G401.6 (cell line): ENCODE data around the gene TBC1D14.
"Not testable (repeated sequence)": the region's sequence is repeated elsewhere in the genome, so short reads cannot be mapped to it uniquely, and the experiment has no call there.

ENCODE experiments used
- FAIRE-seq: peaks from 2 replicates; lab custom pipeline; 2012; peaks lifted over from hg19 to GRCh38; lab: Jason Lieb, UNC

The TBC1D14 gene

DNA sequence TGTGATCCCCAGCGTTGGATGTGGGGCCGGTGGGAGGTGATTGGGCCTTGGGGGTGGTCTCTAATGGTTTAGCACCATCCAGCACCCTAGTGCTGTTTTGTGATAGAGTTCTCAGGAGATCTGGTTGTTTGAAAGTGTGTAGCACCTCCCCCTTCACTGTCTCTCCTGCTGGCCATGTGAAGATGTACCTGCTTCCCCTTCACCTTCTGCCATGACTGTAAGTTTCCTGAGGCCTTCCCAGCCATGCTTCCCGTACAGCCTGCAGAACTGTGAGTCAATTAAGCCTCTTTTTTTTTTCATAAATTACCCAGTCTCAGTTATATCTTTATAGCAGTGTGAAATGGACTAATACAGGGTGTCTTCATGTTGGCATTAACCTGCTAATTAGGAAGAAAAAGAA, 19.3 kb upstream of the TBC1D14 start:
- no peak for FAIRE-seq

DNA sequence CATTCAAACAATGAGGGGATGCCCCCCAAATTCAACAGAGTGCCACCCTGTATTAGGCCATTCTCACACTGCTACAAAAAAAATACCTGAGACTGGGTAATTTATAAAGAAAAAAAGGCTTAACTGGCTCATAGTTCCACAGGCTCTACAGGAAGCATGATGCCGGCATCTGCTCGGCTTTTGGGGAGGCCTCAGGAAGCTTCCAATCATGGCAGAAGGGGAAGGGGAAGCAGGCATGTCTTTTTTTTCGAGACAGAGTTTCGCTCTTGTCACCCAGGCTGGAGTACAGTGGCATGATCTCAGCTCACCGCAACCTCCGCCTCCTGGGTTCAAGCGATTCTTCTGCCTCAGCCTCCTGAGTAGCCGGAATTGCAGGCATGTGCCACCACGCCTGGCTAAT, 18.7 kb upstream of the TBC1D14 start:
- FAIRE-seq = not testable (repeated sequence)

DNA sequence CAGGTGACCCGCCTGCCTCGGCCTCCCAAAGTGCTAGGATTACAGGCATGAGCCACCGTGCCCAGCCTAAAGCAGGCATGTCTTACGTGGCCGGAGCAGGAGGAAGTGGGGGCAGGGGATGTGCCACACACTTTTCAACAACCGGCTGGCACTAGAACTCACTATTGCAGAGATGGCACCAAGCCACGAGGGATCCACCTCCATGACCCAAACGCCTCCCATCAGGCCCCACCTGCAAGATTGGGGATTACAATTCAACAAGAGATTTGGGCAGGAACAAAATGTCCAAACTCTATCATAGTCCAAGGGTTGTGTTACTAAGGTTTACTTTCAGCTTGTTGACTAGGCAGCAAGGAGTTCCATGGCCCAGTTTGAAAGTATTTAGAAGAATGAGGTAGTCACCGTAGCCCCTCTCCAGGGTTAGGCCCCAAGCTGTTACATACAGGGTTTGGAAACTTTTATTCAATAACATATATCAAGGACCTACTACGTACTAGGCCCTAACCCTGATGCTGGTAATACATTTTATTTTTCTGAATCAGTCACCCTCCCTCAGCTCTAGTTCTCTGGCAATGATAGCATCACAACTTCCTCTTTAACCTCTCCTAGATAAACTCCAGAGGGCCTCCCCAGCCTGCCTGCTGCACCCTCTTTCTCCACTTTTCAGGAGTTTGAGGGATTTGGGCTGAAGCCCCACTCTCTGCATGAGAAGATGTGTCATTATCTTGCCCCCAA, 18.0 kb upstream of the TBC1D14 start:
- FAIRE-seq = no peak

DNA sequence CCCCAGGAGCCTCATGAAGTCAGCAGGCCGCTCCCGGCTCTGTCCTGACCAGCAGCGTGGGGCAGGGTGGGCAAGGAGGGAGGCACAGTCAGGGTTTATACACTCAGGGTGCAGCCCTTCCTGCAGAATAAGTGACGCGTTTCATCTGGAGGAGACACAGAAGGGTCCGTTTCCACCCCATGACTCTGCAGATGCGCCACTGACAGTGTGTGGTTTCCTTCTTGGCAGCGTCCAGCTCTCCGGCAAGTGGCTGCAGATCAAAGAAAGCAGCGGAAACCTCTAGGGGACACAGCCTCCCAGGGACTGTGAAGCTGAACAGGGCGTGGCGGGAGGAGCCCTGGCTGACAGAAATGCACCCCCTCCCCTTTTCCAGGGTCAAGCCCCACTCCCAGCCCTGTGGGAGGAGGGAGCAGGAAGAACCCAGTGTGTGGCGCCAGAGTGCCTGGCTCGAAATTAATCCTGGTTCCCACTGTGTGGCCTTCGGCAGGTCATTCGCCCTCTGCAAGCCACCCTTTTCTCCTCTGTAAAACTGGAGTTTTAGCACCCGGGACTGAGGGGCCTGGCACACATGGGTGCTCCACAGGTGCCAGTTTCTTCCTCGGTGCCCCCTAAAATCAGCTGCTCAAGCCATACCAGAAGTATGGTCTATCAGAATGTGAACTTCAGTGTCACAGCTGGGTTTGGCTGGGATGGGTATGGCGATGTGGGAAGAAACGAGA, 17.3 kb upstream of the TBC1D14 start:
- FAIRE-seq = no peak

DNA sequence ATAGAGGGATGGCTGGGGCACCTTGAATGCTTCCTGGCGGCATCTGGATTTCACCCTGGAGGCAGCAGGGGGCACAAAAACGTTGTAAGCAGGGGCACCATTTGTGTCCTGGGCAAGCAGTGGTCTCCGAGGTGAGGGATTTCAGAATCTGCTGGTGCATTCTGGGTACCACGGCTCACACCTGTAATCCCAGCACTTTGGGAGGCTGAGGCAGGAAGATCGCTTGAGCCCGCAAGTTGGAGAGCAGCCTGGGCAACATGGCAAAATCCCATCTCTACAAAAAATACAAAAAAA, 16.8 kb upstream of the TBC1D14 start:
- FAIRE-seq = no peak

DNA sequence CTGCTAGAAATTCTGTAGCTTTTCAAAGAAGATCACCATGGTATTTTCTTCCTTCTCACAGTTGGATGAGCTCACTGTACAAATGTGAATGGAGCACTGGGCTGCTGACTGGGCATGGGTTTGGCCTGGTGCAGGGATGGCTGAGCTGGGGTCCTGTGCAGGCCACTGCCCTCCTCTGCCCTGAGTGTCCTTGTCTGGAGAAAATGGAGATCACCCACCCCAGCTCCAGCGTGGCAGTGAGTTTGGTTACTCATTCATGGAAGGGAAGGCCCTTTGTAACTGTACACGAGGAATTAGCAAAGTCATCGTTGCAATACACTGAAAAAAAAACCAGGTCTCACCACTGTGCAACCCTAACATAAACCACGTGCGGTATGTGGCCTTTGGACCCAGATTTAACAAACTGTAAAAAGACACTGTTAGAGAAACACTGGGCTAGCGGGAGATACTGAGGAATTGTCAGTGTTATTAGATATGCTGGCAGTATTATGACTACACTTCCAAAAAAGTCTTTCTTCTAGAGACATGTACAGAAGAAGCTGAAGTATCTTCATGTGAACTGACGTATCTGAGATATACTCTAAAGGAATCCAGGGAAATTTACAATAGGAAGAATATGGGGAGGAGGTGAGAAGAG, 16.1 kb upstream of the TBC1D14 start:
- FAIRE-seq = no peak

DNA sequence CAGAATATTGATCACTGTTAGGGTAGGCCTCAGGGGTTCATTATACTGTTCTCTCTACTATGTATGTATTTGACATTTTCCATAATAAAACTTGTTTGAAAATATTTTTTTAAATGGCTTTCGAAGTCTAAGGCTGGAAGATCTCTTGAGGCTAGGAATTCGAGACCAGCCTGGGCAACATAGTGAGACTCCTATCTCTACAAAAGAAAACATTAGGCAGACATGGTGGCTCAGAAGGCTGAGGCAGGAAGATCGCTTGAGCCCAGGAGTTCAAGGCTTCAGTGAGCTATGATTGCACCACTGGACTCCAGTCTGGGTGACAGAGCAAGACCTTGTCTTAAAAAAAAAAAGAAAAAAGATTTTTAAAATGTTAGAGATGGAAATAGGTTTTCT, 15.5 kb upstream of the TBC1D14 start:
- no peak for FAIRE-seq

DNA sequence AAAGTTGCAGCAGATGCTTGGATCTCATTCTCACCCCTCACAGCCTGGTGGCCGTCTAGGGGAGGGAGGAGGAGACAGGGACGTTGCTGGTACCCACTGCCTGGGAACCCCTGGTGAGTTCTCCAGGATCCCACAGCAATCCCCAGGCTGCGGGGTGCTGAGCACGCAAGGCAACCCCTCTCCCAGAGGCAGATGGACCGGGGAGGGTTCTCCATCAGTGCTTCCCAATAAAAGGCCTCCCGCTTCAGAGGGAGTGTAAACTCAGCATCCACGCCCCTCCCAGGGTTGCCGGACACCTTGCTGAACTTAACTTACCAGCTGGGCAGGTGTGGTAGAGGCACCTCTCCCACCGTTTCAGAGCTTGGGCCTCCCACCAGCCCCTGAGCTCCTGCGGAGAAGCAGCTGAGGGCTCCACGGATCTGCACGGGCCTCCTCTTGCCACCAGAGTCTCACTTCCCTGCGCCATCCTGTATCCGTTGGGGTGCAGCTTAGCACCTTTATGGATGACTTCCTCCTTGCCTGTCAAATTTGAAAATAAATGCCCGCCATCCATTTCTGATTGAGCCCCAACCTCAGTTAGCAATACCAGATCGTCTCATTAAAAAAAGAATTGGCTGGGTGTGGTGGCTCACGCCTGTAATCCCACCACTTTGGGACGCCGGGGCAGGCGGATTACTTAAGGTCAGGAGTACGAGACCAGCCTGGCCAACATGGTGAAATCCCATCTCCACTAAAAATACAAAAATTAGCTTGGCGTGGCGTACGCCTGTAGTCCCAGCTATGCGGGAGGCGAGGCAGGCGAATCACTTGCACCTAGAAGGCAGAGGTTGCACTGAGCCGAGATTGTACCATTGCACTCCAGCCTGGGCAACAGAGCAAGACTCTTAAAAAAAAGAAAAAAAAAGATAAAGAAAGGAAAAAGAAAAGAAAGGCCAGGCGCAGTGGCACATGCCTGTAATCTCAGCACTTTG, 14.8 kb upstream of the TBC1D14 start:
- no peak for FAIRE-seq

DNA sequence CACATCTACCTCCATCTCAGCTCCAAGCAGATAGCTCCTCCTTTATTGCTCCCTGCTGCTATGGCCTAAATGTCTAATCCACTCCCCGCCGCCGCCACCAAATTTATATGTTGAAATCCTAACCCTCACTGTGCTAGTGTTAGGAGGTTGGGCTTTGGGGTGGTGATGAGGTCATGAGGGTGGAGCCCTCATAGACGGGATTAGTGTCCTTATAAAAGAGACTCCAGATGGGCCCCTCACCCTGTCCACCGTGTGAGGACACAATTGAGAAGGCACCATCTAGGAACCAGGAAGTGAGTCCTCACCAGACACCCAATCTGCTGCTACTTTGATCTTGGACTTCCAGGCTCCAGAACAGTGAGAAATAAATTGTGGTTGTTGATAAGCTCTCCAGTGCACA, 13.6 kb upstream of the TBC1D14 start:
- no peak for FAIRE-seq

DNA sequence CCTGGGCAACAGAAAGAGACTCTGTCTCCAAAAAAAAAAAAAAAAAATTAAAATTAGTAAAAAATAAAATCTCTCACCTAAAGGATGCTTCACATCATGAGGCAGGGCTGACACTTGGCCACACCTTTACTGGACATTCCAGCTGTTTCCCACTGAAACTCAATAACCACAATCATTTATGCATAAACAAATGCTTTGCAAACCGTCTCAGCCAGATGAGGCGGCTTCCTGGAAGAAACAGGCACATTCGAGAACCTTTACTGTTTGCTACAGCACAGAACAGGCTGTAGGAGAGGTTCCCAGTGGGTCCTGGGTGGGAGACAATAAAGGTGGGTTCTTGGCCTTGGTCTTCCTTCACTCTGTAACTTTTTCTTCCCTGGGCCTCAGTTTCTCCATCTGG, 10.9 kb upstream of the TBC1D14 start:
- no peak for FAIRE-seq

DNA sequence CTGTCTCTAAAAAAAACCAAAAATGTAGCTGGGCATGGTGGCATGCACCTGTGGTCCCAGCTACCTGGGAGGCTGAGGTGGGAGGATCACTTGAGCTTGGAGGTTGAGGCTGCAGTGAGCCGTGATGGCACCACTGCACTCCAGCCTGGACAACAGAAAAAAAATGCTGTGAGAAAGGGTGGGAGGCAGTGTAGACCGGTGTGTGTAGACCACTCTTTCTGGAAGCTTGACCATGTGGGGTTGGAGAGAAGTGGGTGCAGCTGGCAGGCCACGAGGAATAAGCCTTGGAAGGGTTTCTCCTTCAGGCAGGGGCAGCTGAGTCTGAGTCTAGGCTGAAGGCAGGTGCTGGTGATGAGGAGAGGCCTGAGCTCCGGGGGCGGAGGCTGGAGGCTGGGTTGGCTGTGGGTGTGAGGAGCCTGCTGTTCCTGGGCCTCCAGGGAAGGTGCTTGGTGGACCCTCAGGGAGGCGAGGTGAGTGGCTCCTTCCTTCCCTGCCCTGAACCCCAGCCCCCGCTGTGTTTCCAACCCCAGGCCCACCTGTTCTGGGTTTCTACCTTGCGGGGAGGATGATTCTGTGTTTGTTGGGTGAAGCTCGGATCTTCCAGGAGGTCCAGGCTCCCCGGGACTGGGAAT, 9.3 kb upstream of the TBC1D14 start:
- no peak for FAIRE-seq

DNA sequence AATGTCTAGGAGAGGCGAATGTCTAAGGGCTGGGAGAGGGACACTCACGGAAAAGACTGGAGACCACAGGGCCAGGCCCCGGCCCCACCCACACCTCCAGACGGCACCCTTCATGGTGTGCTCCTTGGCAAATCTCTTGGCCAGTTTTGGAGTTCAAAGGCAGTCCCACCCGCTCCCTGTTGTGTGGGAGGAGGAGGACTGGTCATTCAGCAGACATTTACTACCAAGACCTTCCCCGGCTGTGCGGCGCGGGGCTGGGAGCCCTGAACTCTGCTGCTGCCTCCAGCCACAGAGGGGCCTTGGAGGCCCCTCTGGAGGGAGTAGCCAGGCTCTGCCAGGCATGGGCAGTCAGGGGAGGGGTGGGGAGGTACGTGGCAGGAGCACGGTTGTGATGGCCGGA, 8.7 kb upstream of the TBC1D14 start:
- FAIRE-seq = no peak

DNA sequence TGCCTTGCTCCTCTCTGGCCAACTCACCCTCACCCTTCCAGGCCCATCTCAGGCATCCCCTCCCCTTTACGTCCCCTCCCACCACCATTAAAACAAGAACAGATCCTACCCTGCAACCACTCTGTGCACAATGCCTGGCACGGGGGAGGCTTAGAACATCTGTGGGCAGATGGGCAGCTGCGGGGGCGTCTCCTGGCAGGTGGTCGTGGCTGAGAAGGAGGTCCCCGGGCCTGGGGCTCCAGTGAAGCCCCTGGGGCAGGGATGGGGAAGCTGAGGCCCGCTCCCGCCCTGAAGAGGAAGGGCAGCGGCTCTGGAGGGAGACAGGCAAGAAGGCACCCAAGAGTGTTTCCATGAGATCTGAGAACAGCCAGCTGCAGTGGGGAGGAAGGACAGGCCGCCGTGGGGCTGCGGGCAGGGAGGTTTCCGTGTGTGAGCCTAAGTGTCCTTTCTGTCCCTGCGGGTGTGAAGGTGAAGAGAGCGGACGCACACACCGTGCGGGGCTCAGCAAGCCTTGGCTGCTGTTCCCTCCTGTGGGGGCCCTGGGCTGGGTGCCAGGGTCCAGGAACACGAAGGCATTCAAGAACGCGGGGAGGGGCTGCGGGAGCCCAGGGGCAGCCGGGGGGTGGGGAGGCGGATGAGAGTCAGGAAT, 7.8 kb upstream of the TBC1D14 start:
- FAIRE-seq = no peak

DNA sequence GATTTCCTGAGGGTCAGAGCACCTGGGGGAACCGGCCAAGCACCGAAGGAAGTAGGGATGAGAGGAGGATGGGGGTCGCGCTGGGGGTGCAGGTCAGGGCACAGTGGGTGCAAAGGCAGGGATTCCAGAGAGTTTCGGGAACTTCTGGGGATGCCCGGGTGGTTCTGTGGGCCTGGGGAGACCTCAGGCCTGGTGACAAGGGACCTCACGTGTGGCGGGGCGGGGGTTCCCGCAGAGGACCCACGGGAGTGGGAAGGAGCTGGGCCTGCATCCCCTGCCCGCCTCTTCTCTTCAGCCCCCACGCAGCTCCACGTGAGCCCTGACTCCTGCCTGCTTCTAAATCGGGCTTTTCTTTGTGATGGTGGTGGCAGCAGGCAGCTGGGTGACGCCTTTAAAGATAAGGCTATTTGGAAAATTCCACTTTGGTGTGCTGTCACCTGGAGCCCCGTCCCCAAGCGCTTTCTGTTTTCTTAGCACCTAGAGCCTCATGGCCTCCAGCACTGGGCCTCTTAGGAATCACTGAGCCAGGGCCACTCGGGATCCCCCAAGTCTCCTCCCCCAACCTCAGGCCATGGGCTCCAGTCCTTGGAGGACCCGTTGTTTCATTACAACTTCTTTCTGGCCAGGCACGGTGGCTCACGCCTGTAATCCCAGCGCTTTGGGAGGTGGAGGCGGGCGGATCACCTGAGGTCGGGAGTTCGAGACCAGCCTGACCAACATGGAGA, 7.1 kb upstream of the TBC1D14 start:
- FAIRE-seq = no peak

DNA sequence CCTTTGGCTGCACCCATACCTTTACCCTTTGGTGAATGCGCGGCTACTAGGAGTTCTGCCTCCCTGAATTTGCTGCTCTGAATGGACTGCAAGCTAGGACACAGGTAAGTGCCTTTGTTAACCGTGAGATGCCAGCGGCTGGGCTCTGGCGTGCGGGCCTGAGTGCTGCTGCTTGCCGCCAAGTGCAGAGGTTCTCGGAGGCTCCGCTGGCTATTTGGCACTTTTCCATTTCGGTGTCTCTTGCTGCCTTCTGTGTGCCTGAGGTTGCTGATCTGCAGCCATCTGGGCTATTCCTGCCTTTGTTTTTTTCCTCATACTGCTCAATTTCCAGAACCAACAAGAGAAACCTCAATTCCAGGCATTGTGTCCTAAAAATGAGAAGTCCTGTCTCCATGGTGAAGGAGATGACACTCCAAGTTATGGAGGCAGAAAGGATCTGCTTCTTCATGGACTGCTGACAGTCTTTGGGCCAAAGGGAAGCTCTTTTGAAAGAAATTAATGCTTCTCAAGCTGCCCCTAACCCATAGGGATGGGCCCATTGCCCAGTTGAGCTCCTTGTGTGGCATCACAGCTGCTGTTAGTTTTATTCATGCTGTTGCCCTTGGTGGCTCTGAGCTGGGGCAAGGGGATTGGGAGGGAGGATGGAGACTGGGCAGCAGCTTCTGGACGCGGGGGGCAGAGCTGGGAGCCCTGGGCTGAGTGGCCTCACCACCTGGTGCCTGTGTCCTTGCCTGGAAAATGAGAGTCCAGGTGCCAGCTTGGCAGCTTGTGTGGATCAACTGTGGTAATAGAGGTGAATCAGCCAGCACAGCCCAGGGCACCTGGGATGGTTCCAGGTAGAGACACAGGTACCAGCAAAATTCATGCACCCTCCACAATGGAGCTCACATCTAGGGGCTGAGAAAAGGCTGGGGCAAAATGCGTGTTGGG, 3.8 kb upstream of the TBC1D14 start:
- no peak for FAIRE-seq

DNA sequence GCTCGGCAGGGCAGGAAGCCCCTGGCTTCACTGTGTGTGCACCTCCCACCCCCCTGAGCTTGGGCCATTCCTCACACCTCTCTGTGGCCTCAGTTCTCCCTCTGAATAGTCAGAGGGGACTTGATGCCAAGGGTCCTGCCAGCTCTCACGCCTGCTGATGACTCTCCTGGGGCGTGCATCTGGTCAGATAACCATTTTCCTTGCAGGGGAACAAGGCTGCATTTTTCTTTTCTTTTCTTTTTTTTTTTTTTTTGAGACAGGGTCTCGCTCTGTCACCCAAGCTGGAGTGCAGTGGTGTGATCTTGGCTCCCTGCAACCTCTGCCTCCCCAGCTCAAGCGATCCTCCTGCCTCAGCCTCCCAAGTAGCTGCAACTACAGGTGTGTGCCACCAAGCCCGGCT, 3.1 kb upstream of the TBC1D14 start:
- FAIRE-seq = not testable (repeated sequence)

DNA sequence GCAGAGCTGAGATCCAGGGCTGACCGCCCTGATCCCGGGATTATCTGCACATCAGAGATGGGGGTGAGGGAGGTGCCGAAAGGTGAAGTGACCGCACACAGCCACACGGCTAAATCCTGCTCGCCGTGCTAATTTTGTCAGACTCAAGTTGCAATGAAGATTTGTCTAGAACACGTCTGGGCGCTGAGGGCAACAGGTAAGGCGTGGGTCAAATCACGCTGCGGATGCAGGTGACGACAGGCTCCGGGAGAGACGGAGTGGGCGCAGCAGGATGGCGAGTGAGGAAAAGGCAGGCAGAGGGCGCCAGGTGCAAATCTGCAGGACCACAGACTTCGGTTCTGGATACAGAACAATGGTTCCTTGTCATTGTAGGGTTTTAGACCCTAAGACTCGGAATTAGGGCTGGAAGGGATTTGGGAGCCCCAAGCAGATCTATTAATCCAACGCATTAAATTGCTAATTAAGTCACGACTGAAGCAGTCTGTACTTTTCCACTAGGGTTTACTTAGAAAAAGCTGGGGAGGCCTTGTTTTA, 1.9 kb upstream of the TBC1D14 start:
- no peak for FAIRE-seq

DNA sequence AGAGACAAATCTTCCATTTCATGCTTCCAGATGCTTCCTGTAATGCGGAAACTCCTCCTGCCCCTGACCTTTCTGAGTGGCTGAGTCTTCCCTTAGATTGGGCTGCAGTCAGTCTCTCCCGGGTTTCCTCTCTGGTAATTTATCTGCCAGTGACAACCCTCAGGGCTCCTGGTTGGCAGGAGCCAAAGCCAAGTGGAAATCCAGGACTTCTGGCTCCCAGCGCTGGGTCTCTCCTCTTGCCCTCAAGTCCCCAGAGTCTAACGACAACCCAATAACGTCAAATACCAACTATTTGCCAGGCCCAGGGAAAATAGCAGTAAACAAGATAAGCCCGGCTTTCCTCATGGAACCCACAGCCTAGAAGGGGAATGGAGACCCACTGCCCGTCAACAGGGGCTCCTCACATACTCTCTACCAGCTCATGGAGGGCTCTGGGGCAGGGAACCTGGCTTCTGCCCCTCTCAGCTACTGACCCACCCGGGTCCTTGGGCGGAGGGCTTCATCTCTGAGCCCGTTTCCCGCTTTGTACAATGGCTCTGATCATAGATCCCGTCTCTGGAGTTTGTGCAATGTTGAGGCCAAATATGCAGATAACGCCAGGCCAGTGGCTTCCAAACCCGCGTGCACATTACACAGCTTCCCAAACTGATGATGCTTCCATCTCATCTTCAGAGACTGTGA, 1.1 kb upstream of the TBC1D14 start:
- no peak for FAIRE-seq

DNA sequence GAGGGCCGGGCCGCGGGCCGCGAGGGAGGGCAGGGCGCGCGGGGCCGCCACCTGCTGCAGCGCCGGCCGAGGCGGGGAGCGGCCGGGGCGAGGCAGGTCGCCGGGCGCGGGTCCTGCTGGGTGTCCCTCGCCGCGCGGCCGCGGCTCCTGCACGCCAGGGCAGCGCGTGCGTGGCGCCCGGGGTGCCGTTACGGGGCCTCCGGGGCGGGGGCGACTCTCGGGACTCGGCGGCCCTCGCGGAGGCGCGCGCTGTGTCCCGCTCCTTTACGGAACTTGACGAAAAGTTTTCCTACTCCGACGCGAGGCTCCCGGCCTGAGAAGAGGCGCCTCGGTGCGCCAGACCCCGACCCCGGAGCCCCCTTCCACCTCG, 329 bp downstream of the TBC1D14 start:
- FAIRE-seq = no peak
